Upper lobe of left lung (tissue), 4 donors: Measurements from ENCODE around the gene GBP5.

ENCODE experiments used
- POLR2A ChIP-seq, 4 donors: fragments of 450-650 bp; IDR thresholded peaks; one replicate each; pipeline ENCODE4 v1.5.1; 2016 to 2017; ENCODE audit warnings: antibody characterized with exemption in 4 of 4, mild to moderate bottlenecking in 2 of 4
- TF ChIP-seq, protein P1 (sequence below), 6 experiments: fragments of 450-650 bp in 4 of 6; fragments of 200-600 bp in 2 of 6; sonication (generic) in 2 of 6; IDR thresholded peaks; one replicate each; pipeline ENCODE4 v1.5.1; 2016 to 2019; ENCODE audit warnings: antibody characterized with exemption in 6 of 6

DNA sequence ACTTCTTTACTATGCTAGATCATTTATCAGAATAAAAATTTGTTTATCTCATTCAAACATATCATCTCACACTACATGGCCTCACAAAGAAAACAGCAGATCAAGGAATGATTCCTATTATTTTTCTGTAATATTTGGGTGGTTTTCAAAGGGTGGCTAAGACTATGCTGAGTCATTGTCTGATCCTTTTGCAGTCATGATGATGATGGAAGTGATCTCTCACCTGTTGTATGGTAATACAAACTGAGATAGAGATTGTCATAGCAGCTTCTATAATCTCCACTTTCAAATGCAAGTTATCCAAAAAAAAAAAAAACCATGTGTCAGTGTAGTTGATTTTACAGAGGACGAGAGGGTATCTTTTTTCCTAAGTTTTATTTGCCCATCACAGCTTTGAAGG lies 37.2 kb upstream of the GBP5 start:
- TF ChIP-seq, protein P1, sequence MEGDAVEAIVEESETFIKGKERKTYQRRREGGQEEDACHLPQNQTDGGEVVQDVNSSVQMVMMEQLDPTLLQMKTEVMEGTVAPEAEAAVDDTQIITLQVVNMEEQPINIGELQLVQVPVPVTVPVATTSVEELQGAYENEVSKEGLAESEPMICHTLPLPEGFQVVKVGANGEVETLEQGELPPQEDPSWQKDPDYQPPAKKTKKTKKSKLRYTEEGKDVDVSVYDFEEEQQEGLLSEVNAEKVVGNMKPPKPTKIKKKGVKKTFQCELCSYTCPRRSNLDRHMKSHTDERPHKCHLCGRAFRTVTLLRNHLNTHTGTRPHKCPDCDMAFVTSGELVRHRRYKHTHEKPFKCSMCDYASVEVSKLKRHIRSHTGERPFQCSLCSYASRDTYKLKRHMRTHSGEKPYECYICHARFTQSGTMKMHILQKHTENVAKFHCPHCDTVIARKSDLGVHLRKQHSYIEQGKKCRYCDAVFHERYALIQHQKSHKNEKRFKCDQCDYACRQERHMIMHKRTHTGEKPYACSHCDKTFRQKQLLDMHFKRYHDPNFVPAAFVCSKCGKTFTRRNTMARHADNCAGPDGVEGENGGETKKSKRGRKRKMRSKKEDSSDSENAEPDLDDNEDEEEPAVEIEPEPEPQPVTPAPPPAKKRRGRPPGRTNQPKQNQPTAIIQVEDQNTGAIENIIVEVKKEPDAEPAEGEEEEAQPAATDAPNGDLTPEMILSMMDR (IDR thresholded peaks at IDR 0.05): no peak
- no peak for TF ChIP-seq POLR2A (IDR thresholded peaks at IDR 0.05)
